ENCODE data around the gene CD68. TPM values are rescaled to one million over a fixed set of nuclear protein-coding genes. Genes with fewer than 3 reads are reported as not detected.
"Not testable (repeated sequence)": the region's sequence is repeated elsewhere in the genome, so short reads cannot be mapped to it uniquely, and the experiment has no call there.

CD68 gene
- total RNA-seq, 3 donors from 2014 or later: 49.8 to 220 (median 70.5) TPM

DNA sequence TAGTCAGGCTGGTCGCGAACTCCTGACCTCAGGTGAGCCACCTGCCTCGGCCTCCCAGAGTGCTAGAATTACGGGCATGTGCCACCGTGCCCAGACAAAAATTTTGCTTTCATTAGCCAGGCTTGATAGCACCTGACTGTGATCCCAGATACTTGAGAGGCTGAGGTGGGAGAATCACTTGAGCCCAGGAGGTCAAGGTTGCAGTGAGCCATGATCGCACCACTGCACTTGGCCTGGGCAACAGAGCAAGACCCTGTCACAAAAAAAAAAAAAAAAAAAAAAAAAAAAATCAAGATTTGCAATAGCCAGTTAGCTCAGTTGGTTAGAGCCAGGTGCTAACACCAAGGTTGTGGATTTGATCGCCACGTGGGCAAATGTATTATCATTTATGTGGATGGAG is 41.4 kb downstream of the CD68 start:
- no peak overlapping the region for H3K4me3 ChIP-seq
- intact Hi-C loops (cut with DNase I; ENCODE audit: low total_unique reads): no loop called here
- TF ChIP-seq POLR2A (IDR thresholded peaks at IDR 0.05): no peak
- TF ChIP-seq POLR2AphosphoS5 (IDR thresholded peaks at IDR 0.05): no peak
- TF ChIP-seq, protein P1, sequence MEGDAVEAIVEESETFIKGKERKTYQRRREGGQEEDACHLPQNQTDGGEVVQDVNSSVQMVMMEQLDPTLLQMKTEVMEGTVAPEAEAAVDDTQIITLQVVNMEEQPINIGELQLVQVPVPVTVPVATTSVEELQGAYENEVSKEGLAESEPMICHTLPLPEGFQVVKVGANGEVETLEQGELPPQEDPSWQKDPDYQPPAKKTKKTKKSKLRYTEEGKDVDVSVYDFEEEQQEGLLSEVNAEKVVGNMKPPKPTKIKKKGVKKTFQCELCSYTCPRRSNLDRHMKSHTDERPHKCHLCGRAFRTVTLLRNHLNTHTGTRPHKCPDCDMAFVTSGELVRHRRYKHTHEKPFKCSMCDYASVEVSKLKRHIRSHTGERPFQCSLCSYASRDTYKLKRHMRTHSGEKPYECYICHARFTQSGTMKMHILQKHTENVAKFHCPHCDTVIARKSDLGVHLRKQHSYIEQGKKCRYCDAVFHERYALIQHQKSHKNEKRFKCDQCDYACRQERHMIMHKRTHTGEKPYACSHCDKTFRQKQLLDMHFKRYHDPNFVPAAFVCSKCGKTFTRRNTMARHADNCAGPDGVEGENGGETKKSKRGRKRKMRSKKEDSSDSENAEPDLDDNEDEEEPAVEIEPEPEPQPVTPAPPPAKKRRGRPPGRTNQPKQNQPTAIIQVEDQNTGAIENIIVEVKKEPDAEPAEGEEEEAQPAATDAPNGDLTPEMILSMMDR (IDR thresholded peaks at IDR 0.05): no peak

DNA sequence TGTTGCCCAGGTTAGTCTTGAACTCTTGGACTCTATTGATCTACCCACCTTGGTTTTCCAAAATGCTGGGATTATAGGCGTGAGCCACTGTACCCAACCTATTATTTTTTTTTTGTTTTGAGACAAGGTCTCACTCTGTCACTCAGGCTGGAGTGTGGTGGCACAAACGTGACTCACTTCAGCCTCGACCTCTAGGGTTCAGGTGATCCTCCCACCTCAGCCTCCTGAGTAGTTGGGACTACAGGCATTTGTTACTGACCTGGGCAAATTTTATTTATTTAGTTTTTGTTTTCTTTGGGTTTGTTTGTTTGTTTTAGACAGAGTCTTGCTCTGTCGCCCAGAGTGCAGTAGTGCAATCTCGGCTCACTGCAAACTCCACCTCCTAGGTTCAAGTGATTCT is 44.2 kb downstream of the CD68 start:
- Histone ChIP-seq H3K4me1 (no peaks in the 10 kb centered on the region), H3K9me3 (no peaks in the 10 kb centered on the region), H3K4me3 (no peak overlapping the region), H3K36me3 (no peaks in the 10 kb centered on the region), H3K27ac (no peak overlapping the region), H3K27me3 (no peaks in the 10 kb centered on the region)
- TF ChIP-seq, protein P1 (IDR thresholded peaks at IDR 0.05): no peak
- no peak for TF ChIP-seq POLR2A (IDR thresholded peaks at IDR 0.05)
- no peak for DNase-seq (ENCODE audit: low spot score in 2 of 2)
- intact Hi-C loops (cut with DNase I; ENCODE audit: low total_unique reads): no loop called here

More for the DNA sequence above, 41.4 kb downstream of the CD68 start:
- H3K4me1 ChIP-seq: no peaks in the 10 kb centered on the region
- H3K9me3 ChIP-seq: no peaks in the 10 kb centered on the region
- no peak overlapping the region for H3K27ac ChIP-seq
- no peaks in the 10 kb centered on the region for H3K27me3 ChIP-seq
- H3K36me3 ChIP-seq: no peaks in the 10 kb centered on the region
- DNase-seq (ENCODE audit: low spot score in 2 of 2): no peak

DNA sequence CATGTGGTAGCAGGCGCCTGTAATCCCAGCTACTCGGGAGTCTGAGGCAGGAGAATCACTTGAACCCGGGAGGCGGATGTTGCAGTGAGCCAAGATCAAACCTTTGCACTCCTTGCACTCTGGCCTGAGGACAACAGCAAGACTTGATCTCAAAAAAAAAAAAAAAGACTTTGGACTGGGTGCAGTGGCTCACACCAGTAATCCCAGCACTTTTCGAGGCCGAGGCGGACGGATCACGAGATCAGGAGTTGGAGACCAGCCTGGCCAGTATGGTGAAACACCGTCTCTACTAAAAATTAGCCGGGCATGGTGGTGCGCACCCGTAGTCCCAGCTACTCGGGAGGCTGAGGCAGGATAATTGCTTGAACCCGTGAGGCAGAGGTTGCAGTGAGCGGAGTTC is 46.3 kb downstream of the CD68 start:
- H3K27ac ChIP-seq; H3K4me3 ChIP-seq; H3K36me3 ChIP-seq; intact Hi-C loops (cut with DNase I; ENCODE audit: low total_unique reads); DNase-seq (ENCODE audit: low spot score in 2 of 2); H3K27me3 ChIP-seq; H3K4me1 ChIP-seq; H3K9me3 ChIP-seq: not testable (repeated sequence)

GRCh38 chr17:7626307-7626706 is 46.9 kb downstream of the CD68 start:
- Histone ChIP-seq H3K27me3 (no peaks in the 10 kb centered on the region), H3K27ac (no peak overlapping the region), H3K4me3 (peak overlapping the region in 2 of 3 donors; percentile 82 to 94), H3K36me3 (no peaks in the 10 kb centered on the region), H3K4me1 (no peaks in the 10 kb centered on the region), H3K9me3 (no peaks in the 10 kb centered on the region)
- TF ChIP-seq POLR2AphosphoS5 (IDR thresholded peaks at IDR 0.05) (no peak), POLR2A (IDR thresholded peaks at IDR 0.05) (no peak)
- TF ChIP-seq, protein P1 (IDR thresholded peaks at IDR 0.05): no peak
- intact Hi-C loops (cut with DNase I; ENCODE audit: low total_unique reads): no loop called here
- DNase-seq (ENCODE audit: low spot score in 2 of 2): no peak

GRCh38 chr17:7626956-7627249 is 47.5 kb downstream of the CD68 start:
- intact Hi-C loops (cut with DNase I; ENCODE audit: low total_unique reads): no loop called here
- H3K27me3 ChIP-seq: no peaks in the 10 kb centered on the region
- no peaks in the 10 kb centered on the region for H3K4me1 ChIP-seq
- no peak for DNase-seq (ENCODE audit: low spot score in 2 of 2)
- H3K27ac ChIP-seq: peak overlapping the region; percentile 97
- H3K36me3 ChIP-seq: no peaks in the 10 kb centered on the region
- H3K9me3 ChIP-seq: no peaks in the 10 kb centered on the region
- TF ChIP-seq POLR2A (IDR thresholded peaks at IDR 0.05) (no peak), POLR2AphosphoS5 (IDR thresholded peaks at IDR 0.05) (no peak)
- TF ChIP-seq, protein P1 (IDR thresholded peaks at IDR 0.05): no peak
- H3K4me3 ChIP-seq: peak overlapping the region; percentile 78 to 94 (median 82)
